ENCODE measurements around the gene SEMA6A.

DNA sequence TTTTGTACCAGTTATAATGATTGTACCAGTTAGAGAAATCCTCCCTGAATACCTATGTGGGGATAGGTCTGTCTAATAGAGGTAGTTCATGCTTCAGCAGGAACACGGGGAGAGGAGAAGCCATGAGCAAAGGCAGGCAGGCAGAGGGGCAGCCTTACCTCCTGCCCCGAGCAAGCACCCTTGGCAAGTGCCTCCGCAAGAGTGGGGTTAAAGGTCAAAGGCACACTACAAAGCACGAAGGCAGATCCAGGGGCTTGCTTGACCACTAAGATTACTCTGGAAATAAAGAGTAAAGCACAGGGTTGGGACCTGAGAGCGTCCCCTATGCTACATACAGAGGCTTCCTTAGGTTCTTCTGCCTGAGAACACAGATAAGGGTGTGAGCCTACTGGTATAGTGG lies 100.9 kb downstream of the SEMA6A start:
- TF ChIP-seq POLR2A (IDR thresholded peaks at IDR 0.05) (no peak), POLR2AphosphoS5 (IDR thresholded peaks at IDR 0.05) (no peak), EP300 (IDR thresholded peaks at IDR 0.05; ENCODE audit: low read depth) (no peak)
- TF ChIP-seq, protein P1, sequence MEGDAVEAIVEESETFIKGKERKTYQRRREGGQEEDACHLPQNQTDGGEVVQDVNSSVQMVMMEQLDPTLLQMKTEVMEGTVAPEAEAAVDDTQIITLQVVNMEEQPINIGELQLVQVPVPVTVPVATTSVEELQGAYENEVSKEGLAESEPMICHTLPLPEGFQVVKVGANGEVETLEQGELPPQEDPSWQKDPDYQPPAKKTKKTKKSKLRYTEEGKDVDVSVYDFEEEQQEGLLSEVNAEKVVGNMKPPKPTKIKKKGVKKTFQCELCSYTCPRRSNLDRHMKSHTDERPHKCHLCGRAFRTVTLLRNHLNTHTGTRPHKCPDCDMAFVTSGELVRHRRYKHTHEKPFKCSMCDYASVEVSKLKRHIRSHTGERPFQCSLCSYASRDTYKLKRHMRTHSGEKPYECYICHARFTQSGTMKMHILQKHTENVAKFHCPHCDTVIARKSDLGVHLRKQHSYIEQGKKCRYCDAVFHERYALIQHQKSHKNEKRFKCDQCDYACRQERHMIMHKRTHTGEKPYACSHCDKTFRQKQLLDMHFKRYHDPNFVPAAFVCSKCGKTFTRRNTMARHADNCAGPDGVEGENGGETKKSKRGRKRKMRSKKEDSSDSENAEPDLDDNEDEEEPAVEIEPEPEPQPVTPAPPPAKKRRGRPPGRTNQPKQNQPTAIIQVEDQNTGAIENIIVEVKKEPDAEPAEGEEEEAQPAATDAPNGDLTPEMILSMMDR (IDR thresholded peaks at IDR 0.05), result no peak

Measured in transverse colon (tissue), 4 donors.